Astrocyte of the cerebellum (primary cell): ENCODE measurements around the gene SDHAF2.

Experiments
- DNase-seq: peaks from one replicate; pipeline ENCODE4 v3.0.0-alpha.2; 2011; ENCODE audit warnings: low read depth
- H3K4me3 ChIP-seq: 2 replicates; pipeline ENCODE4 v1.5.1; 2011; ENCODE audit warnings: mild to moderate bottlenecking, low read depth, low read length, moderate library complexity
- CTCF ChIP-seq: IDR thresholded peaks from 2 replicates; pipeline ENCODE4 v1.5.1; 2012; ENCODE audit warnings: low read length, low read depth, moderate library complexity, mild to moderate bottlenecking; ENCODE audit errors: missing control alignments
- in situ Hi-C: cut with HindIII; loops from 2 replicates; pipeline ENCODE4 v1.10.0; 2017; ENCODE audit warnings: low sequenced_read_pairs

The SDHAF2 gene

GRCh38 chr11:61472868-61473267 lies 42.9 kb downstream of the SDHAF2 start:
- H3K4me3 ChIP-seq: no peak overlapping the region
- in situ Hi-C loops: no loop called here
- peak; percentile 24 for DNase-seq
- TF ChIP-seq CTCF: no peak

- in situ Hi-C loops: no loop called here
- no peak for DNase-seq
Observed at GRCh38 chr11:61473370-61474012, 43.6 kb downstream of the SDHAF2 start.

GRCh38 chr11:61474013-61474643 lies 44.2 kb downstream of the SDHAF2 start:
- TF ChIP-seq CTCF: no peak
- in situ Hi-C loops: no loop called here
- no peak overlapping the region for H3K4me3 ChIP-seq
- DNase-seq: no peak

More at GRCh38 chr11:61473370-61474012, 43.6 kb downstream of the SDHAF2 start:
- H3K4me3 ChIP-seq: no peak overlapping the region
- TF ChIP-seq CTCF: no peak

- in situ Hi-C loops: no loop called here
- H3K4me3 ChIP-seq: no peak overlapping the region
- TF ChIP-seq CTCF: no peak
- DNase-seq: no peak
Observed at GRCh38 chr11:61475433-61475832, 45.5 kb downstream of the SDHAF2 start.

- DNase-seq: no peak
- H3K4me3 ChIP-seq: no peak overlapping the region
- in situ Hi-C loops: no loop called here
- no peak for TF ChIP-seq CTCF
Observed at GRCh38 chr11:61476371-61476770, 46.4 kb downstream of the SDHAF2 start.

- in situ Hi-C loops: no loop called here
- no peak for TF ChIP-seq CTCF
- DNase-seq: no peak
- no peak overlapping the region for H3K4me3 ChIP-seq
Observed at GRCh38 chr11:61477126-61477525, 47.2 kb downstream of the SDHAF2 start.
